Ovary (tissue), 3 donors: Measurements from ENCODE around the gene STRIP1.

Source experiments
- CTCF ChIP-seq, 3 donors: fragments of 450-650 bp in 2 of 3; fragments of 200-600 bp in 1 of 3; IDR thresholded peaks; one replicate each; pipeline versions ENCODE4 v1.5.1 to v1.8.0; 2016 to 2022; ENCODE audit warnings: antibody characterized with exemption in 3 of 3, mild to moderate bottlenecking in 1 of 3
- EP300 ChIP-seq: sonication (generic); formaldehyde crosslinking; IDR thresholded peaks from one replicate; pipeline ENCODE4 v1.6.1; 2017; ENCODE audit warnings: antibody characterized with exemption
- donor health status: DM: no; HTN: no; CAD: no.

DNA sequence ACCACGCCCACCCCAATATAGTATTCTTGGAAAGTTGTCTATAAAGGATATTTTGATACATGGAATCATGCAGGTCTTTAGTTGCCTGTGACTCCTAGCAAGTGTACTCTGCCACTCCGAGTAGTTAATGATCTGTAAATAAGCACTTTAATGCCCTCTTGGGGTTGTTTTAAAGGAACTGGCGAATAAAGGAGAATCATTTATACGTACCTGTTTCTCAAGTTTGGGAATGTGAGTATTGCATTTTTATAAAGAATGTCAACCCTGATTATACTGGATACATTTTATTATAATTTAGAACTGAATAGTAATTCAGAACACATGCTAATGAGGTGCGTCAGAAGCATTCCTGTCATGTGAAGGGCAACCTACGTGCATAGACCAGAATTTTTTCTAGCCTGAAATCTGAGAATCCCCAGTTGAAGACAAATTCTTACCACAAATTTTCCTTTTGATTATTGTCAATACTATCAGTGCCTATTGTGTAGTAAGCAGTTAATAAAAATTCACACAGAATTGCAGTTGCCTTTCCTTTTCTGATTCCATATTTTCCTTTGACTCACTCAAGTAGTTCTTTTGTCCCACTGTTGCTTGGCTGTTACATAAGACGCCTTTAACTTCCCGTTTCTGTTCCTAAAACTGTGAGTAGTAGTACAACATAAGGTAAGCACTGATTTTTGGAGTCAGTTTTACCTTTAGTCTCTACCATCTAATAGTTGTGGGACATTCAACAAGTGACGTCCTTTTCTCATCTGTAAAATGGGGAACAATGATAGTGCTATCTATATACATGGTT is 44.7 kb upstream of the STRIP1 start:
- TF ChIP-seq CTCF (IDR thresholded peaks at IDR 0.05): no peak
- TF ChIP-seq EP300: no peak
